Heart left ventricle (tissue), 13 donors: ENCODE results near the gene COPG2.

ENCODE experiments used
- POLR2A ChIP-seq, 2 donors: fragments of 450-650 bp; IDR thresholded peaks; one replicate each; pipeline ENCODE4 v1.6.1; 2017; ENCODE audit warnings: antibody characterized with exemption in 2 of 2, mild to moderate bottlenecking in 2 of 2, moderate library complexity in 2 of 2
- TF ChIP-seq, protein P1 (sequence below), 12 donors: fragments of 200-600 bp; sonication (generic) in 4 of 12; IDR thresholded peaks; one replicate each; pipeline versions ENCODE4 v1.5.0 to v1.8.0; 2018 to 2022; ENCODE audit warnings: antibody characterized with exemption in 12 of 12, mild to moderate bottlenecking in 5 of 12
- donor health status: ischemic (EF 13 %, LVEDD 7.1; RV severe dilation, severe dysfunction).
- donor health status: DM: no; HTN: yes; CAD: no.
- donor health status: DM: no; HTN: no; CAD: no.
- donor health status: ischemic (EF 25% LVEDD 6.9; RV normal size, moderate dysfunction).
- donor health status: ischemic (EF 25% LVEDD 5.7; RV mildly dilated, moderate dysfunction).
- donor health status: ischemic (EF 35%, LVEDD 5.7; RV mildly dilated, moderate dysfunction).
- donor health status: nonischemic (EF 11% LVEDD 7.7; RV severe dilation, severe dysfunction).
- donor health status: DM: yes; HTN: yes; CAD: no.
- donor health status: PGD.
- donor health status: ischemic (EF 29% LVEDD 5.4; RV normal size, mild dysfunction).
- donor health status: nonischemic (EF 23%, LVEDD 6.1; RV moderate dilation, normal function).

DNA sequence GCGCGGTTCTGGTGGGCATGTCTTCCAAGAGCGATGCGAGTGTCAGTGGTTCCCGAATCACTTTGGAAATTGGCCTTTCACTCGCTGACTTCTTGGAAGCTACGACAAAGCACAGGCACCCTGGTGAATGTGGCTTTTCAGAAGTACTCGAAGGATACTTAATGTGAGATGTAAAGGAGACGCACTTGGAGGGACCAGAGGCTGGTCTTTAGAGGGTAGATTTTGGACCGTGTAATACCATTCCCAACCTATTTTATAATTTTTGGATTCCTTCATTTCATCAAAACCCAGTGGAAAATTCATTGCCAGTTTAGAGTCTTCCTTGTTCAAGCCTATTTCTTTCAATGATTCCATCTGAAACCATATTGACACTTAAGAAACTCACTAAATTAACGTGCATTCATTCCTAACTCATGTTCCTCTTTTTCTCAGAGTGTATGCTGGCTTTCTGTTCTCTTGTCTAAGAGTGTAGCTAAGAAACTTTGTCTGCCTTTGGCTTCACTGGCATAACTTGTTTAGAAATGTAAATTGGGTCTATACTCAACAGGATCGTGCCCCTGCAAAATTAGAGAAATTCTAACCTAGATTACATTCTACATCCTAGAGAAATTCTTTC is 645 bp upstream of the COPG2 start:
- TF ChIP-seq POLR2A (IDR thresholded peaks at IDR 0.05), result no peak
- TF ChIP-seq, protein P1, sequence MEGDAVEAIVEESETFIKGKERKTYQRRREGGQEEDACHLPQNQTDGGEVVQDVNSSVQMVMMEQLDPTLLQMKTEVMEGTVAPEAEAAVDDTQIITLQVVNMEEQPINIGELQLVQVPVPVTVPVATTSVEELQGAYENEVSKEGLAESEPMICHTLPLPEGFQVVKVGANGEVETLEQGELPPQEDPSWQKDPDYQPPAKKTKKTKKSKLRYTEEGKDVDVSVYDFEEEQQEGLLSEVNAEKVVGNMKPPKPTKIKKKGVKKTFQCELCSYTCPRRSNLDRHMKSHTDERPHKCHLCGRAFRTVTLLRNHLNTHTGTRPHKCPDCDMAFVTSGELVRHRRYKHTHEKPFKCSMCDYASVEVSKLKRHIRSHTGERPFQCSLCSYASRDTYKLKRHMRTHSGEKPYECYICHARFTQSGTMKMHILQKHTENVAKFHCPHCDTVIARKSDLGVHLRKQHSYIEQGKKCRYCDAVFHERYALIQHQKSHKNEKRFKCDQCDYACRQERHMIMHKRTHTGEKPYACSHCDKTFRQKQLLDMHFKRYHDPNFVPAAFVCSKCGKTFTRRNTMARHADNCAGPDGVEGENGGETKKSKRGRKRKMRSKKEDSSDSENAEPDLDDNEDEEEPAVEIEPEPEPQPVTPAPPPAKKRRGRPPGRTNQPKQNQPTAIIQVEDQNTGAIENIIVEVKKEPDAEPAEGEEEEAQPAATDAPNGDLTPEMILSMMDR (IDR thresholded peaks at IDR 0.05), result no peak
